ENCODE results near the gene C19orf12. TPM values are rescaled to one million over a fixed set of nuclear protein-coding genes. Genes with fewer than 3 reads are reported as not detected.

The C19orf12 gene
- total and polyA plus RNA-seq, 2 of the 4 experiments (the other 2 are of a cell fraction) = 16.3 to 24.0 TPM

- in situ Hi-C loops (cut with MboI; ENCODE audit: low sequenced_read_pairs) = no loop called here
- Histone ChIP-seq H3K4ac (ENCODE audit: low read depth, low read length) (no peak overlapping the region), H4K20me1 (ENCODE audit: insufficient read depth, low read length) (no peaks in the 10 kb centered on the region), H2BK5ac (ENCODE audit: low read depth, low read length, poor library complexity, severe bottlenecking) (no peak overlapping the region), H2AFZ (replicated peaks; ENCODE audit: low read length, poor library complexity) (no peak overlapping the region), H3K56ac (ENCODE audit: extremely low read depth, insufficient read depth, low read length) (no peak overlapping the region), H4K91ac (ENCODE audit: insufficient read depth, low read depth, low read length) (no peak overlapping the region), H2AK5ac (ENCODE audit: low read depth, low read length) (no peak overlapping the region), H2BK20ac (ENCODE audit: low read depth, low read length) (no peak overlapping the region), H3K36me3 (ENCODE audit: control insufficient read depth, insufficient read depth, low read length) (no peaks in the 10 kb centered on the region), H4K5ac (ENCODE audit: low read depth, low read length) (no peak overlapping the region), H3K4me1 (ENCODE audit: control insufficient read depth, insufficient read depth, low read length) (no peaks in the 10 kb centered on the region), H3K27ac (ENCODE audit: insufficient read depth, low read length) (no peak overlapping the region), H4K8ac (ENCODE audit: low read depth in 2 of 2, low read length in 2 of 2) (no peak overlapping the region), H2BK120ac (ENCODE audit: low read depth, low read length) (no peak overlapping the region), H2AK9ac (replicated peaks; ENCODE audit: low read depth, low read length, poor library complexity) (no peak overlapping the region), H3K4me2 (ENCODE audit: low read depth, low read length) (no peak overlapping the region), H3K9ac (ENCODE audit: low read depth, low read length) (no peak overlapping the region), H2BK15ac (ENCODE audit: low read depth, low read length) (no peak overlapping the region), H3K4me3 (ENCODE audit: insufficient read depth, low read depth, low read length) (no peak overlapping the region), H3K18ac (ENCODE audit: low read depth, low read length) (no peak overlapping the region), H3K79me1 (ENCODE audit: low read depth in 1 of 2, low read length in 2 of 2) (no peaks in the 10 kb centered on the region), H3K9me1 (ENCODE audit: insufficient read depth, low read length) (no peaks in the 10 kb centered on the region), H3K23ac (ENCODE audit: low read depth, low read length) (no peak overlapping the region), H3K27me3 (ENCODE audit: control insufficient read depth, insufficient read depth, low read length) (peaks cover 3% of the 10 kb centered on the region; the same call in 1 of the 2 replicates), H3K9me3 (ENCODE audit: control insufficient read depth, insufficient read depth, low read length) (no peaks in the 10 kb centered on the region), H3K14ac (replicated peaks; ENCODE audit: low read depth, low read length) (no peak overlapping the region)
- POLR2A ChIA-PET (ENCODE audit: unreplicated experiment) = no interaction called here
- TF ChIP-seq CHD1 (IDR thresholded peaks at IDR 0.05; ENCODE audit: low read depth, low read length) = no peak
- TF ChIP-seq BHLHE40 (IDR thresholded peaks at IDR 0.05; ENCODE audit: low read depth, low read length) = no peak
- no peak for TF ChIP-seq CEBPB (IDR thresholded peaks at IDR 0.05; ENCODE audit: low read depth, low read length)
- no peak for TF ChIP-seq MAFK (IDR thresholded peaks at IDR 0.05; ENCODE audit: low read depth, low read length)
- no peak for TF ChIP-seq ELK1 (IDR thresholded peaks at IDR 0.05; ENCODE audit: borderline replicate concordance, low read depth, low read length)
- no peak for TF ChIP-seq MXI1 (IDR thresholded peaks at IDR 0.05; ENCODE audit: borderline replicate concordance, low read depth, low read length)
- TF ChIP-seq NFE2L2 (IDR thresholded peaks at IDR 0.05; ENCODE audit: low read depth, low read length) = no peak
- no peak for TF ChIP-seq RCOR1 (IDR thresholded peaks at IDR 0.05; ENCODE audit: insufficient replicate concordance, low read length)
- TF ChIP-seq CTCF (conservative IDR thresholded peaks at IDR 0.05; ENCODE audit: low read depth, low read length) = no peak
- TF ChIP-seq RFX5 (IDR thresholded peaks at IDR 0.05; ENCODE audit: low read depth, low read length) = no peak
- CTCF ChIA-PET = no interaction called here
- 60% methylated on average over 1 of the region's 6 CpGs; no CpG with 5 or more reads in 1 of the 2 experiments for WGBS, 2 experiments (ENCODE audit: extremely low coverage in 2 of 2, insufficient read length in 1 of 2)
- no TSS peak for BruUV-seq (replicated peaks)
- dilution Hi-C loops (cut with HindIII; ENCODE audit: low sequenced_read_pairs, unreplicated experiment) = no loop called here
- ATAC-seq (ENCODE audit: low read depth) (no peak), DNase-seq (no peak)
- intact Hi-C loops (cut with micrococcal nuclease) = no loop called here
These were observed 30.2 kb upstream of the C19orf12 start for GRCh38 chr19:29745253-29745652.
